HG03342 (cell line): ENCODE data around the gene CSK.
"Not testable (repeated sequence)": the region's sequence is repeated elsewhere in the genome, so short reads cannot be mapped to it uniquely, and the experiment has no call there.

Experiments used
- ATAC-seq: cut with Tn5 transposase; IDR thresholded peaks from one replicate; pipeline ENCODE4 v1.9.1; 2021; ENCODE audit warnings: mild to moderate bottlenecking, moderate library complexity; ENCODE audit not compliant: unreplicated experiment

CSK gene

DNA sequence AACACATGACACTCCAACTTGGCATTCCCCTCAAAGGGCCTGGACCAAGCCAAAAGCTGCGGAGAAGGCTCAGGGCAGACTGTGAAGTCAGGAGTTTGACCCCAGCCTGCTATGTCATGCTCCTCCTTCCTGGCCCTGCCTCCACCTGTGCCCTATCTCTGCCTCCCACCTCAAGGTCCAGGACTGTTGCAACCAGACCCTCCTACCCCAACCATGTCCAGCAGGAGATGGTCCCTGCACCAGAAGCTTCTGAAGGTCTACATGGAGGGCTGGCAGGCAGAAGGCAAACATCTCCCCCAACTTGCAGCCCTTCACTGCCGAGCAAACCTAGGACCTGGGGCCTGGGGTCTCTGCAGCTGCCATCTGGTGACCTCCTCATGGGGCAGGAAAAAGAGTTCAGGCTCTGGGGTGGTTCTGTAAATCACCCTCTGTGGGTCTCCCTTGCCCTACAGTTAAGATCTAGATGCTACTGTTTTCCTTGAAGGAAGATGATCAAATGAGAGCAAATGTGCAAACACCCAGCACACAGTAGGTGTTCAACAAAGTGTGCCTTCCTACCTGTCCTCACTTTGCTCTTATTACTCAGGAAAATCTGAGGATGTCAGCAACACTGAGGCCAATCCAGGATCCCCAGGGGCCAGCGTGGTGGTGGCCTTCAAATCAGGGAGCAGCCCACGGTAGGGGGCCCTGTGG is 11.5 kb upstream of the CSK start:
- ATAC-seq: no peak

DNA sequence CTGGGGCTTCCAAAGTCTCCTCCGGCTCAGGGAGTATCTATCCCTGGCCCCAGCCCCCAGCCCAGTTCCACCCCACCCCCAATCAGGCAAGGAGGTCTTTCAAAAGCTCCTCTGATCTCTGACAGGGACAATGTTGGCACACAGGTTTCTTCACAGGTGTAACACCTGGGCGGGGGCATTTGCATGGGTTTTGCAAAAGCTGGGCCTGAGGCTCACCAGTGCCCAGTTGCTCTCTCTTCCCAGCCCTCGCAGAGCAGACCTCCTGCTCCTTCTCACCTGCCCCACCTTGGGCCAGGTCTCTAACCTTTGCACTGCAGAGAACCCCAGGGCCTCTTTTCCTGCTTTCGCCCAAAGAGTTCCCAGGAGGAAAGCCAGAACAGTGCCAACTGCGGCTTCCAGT is 8.6 kb upstream of the CSK start:
- ATAC-seq: no peak

DNA sequence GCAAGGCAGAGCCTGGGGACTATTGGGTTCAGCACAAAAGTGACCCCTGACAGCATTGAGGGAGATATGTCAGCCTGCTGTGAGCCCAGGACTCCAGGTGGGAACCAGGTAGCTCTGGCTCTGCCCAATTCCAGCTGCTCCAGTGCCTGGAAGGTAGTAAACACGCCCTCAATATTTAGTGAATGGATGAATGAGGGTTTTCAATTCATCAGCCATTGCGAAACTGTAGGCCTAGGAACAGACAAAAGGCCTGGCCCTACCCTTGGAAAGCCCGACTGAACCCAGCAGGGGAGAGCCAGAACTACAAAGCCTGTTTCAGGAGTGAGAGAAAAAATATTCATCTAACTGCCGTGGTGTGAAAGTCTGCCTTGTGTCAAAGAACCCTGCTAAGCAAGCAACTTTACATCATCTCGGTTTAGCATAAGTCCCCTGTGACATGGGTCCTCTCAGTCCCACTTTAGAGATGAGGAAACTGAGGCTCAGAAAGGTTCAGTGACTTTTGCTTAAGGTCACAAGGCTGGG is 8.1 kb upstream of the CSK start:
- no peak for ATAC-seq

DNA sequence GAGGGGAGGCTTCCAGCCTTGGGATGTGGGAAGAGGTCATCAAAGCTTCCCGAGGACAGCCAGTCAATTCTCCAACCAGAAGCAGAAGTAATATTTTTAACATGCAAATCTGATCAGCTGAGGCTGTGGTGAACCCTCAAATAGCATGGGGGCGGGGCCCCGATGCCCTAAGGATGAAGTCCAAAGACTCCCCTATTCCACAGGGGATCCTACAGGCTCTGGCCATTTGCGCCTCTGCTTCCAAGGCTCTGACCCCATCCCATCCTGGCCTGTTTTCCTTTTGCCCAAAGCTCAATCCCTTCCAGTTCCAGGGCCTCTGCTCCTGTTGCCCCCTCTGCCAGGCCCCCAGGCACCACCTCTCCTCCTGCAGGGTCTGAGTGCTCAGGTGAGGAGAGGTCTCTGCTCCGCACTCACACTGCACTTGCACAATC is 6.7 kb upstream of the CSK start:
- no peak for ATAC-seq

DNA sequence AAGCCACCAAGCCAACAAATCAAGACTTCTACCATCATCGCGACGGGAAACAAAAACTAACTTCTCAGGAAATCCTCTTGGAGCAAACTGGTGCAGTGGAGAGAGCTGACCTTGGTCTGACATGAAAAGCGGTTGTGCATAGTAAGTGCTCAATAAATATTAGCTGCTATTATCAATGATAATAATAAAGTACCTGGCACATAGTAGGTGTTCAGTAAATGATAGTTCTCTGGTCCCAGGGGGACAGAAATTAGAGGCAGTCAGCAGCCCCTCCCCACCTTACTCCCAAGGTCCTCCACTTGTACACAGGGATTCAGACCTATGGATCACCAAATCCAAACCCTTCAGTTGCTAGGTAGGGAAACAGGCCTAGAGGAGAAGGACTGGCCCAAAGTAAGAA is 6.0 kb upstream of the CSK start:
- no peak for ATAC-seq

DNA sequence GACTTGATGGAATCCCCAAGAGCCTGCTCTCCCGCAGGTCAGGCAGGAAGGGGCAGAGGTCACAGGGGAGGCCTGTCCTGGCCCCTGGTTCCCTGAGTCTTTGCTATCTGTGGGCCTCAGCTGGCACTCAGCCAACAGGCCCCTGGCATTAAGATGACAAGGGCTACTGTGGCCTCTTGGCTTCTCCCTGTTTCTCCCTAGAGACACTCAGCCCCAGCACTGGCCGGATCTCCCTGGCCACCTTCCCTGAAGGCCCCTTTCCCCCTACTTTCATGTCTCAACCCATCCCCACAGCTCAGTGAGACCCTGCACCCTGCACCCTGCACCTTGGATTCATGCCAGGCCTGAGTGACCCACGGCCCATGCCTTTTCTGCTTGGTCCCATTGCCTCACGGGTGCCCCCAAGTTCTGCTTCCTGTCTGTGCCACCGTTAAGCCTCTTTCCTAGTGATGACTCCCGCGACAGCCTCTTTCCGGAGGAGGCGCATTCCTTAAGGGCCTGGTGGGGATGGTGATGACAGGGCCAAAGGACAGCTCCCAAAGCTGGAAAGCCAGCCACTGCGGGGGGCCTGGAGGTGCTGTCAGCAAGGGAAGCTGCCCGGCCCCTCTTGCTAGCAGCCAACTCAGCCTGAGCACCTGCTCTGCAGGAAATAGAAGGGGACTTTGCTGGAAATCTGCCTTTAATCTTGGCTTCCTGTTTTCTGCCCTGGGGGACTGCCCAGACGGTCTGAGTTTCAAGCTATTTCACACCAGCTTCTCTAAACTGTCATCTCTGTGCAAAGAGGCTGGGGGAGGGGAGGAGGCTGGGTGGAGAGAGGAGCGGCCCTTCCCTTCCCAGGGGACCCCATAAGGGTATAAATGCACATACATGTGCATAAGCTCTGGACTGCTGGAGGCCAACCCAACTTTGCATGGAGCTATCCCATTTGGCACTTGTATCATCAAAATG is 4.8 kb upstream of the CSK start:
- no peak for ATAC-seq

DNA sequence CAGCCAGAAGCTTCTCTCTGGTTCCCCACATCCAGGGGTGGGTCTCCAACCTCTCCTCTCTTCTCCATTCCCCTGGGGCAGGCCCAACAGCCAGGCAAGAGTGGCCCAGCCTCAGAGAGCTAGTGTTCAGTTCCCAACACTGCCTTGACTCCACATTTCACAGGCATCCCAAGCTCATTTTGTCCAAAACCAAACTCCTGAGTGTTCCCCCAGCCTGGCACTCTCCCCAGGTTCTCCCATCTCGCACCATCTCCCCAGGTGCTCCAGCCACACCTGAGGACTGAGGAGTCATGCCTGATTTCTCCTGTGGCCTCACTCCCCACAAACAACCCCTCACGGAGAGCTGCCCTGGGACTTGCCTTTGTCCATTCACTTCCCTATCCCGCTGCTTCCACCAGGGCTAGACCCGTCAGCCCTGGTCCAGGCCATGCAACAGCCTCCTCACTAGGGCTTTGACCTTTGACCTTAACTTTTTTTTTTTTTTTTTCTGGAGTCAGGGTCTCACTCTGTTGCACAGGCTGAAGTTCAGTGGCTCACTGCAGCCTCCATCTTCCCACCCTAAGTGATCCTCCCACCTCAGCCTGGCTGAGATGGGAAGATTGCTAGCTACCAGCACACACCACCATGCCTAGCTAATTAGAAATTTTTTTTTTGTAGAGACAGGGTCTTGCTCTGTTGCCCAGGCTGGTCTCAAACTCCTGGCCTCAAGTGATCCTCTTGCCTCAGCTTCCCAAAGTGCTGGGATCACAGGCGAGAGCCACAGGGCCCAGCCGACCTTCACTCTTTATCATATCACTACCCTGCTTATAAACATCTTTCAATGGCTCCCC is 3.9 kb upstream of the CSK start:
- no peak for ATAC-seq

DNA sequence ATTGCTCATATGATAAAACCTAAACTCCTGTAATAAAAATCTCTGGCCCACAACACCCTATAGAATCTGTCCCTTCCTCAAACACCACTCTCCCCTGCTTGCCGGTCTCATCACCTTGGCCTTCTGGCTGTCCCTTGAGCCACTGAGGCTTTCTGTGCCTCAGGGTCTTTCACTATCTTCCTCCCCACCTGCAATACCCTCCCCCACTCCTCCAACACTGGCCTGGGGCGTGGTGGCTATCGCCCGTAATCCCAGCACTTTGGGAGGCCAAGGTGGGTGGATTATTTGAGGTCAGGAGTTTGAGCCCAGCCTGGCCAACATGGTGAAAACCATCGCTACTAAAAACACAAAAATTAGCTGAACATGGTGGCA is 3.3 kb upstream of the CSK start:
- ATAC-seq: no peak

DNA sequence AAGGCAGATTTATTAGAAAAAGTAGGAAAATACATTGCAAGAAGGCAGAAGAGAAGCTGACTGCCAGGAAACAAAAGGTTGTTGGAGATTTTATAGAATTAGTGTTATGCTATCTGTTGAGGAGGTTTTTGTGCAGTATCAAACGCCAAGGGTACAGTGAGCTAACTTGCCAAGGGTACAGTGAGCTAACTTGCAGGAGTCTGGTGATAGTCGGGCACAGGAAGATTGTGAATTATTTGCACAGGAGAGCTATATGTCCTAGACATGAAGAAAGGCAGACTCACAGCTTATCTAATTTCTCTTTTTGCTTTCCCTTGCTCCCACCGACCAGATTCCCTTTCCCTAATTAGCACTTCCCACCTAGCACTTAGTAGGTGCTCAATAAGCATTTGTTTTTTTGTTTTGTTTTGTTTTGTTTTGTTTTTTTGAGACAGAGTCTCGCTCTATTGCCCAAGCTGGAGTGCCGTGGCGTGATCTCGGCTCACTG is 2.7 kb upstream of the CSK start:
- ATAC-seq: no peak

DNA sequence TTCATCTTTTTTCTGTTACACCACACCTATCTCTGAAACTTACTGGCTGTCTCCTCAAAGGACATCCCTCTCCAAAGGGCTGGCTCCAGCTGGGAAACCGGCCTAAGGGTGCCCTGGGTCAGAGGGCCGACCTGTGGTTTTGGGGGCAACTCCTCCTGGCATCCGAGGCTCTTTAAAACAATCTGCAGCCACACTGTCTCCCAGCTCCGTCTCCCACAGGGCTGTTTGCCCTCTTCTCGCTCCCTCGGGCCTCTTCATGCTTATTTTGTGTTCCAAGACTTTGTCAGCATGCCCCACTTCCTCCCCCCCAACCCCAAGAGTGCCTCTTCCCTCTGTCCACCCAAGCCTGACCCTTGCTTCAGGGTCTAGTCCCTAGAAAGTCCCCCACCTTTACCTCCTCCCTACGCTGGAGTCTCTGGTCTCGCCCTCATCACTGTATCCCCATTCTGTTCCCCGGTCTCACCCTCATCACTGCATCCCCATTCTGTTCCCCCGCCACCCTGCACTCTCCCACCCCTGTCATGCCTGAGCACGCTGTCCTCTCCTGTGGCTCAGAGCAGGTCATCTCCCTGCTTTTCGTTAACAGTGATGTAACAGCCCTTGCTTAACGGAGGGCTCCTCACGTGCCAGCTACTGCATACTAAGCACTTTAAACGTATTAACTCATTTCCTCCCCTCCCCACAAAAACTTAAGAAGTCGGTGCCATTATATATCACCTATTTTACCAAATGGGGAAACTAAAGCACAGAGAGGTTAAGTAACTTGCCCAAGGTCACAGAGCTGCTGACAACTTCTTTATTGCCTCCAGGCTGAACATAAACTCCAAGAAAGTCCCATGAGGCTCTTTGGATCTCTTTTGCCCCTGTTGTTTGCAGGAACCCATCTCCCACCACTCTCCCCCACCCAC is 1.1 kb upstream of the CSK start:
- no peak for ATAC-seq

DNA sequence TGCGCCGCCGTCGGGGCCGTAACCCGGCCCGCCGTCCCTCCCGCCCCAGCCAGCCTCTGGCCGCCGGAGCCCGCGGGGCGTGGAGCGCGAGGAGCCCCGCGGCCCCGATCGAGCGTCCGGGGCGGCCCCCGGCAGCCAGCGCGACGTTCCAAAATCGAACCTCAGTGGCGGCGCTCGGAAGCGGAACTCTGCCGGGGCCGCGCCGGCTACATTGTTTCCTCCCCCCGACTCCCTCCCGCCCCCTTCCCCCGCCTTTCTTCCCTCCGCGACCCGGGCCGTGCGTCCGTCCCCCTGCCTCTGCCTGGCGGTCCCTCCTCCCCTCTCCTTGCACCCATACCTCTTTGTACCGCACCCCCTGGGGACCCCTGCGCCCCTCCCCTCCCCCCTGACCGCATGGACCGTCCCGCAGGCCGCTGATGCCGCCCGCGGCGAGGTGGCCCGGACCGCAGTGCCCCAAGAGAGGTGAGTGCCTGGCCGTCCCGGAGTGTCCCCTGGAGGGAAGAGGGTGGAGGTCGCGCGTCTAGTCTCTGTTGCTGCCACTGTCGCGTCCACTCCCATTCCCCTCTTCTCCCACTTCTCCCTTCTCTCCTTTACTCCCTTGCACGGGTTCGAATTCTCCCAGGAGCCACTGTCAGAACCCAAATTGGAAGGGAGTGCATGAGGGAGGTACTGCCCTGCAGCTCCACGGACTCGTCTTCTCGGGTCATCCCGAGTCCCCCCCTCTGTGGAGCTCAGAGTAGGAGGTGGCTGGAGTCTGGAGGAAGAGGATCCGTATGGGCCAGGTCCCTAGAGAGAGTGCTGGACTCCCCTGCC is 585 bp downstream of the CSK start:
- ATAC-seq: no peak

DNA sequence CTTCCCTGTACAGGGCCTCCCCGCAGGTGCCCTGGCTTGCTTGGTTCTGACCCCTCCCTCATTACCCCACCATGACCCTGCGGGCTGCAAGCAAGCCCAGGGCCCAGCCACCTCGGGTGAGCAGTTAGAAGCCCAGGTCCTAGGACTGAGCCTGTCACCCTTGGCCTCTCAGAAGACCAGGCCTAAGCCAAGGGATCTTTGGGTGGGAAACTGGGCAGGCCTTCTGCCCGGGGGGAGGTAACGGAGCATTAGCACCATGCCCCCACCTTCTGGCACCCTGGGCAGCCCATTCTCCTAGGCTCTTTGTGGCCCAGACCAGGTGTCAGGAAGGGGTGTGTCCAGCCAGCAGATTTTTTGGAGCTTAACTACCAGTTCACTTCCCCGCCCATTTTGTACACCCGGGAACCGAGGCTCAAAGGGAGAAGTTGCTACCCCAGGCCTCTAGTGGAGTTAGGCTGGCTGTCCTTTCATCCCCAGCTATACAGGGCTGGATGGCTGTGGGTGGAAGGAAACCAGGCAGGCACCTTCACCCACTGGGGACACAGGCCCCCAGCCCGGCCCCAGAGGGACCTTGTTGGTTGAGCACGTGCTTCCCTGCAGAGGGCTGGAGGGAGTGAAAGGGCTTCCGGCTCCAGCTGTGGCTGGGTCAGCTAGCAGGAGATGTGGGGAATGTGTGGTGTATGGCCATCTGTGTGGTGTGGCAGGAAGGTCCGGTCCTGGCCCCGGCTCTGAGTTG is 1.4 kb downstream of the CSK start:
- ATAC-seq: no peak

DNA sequence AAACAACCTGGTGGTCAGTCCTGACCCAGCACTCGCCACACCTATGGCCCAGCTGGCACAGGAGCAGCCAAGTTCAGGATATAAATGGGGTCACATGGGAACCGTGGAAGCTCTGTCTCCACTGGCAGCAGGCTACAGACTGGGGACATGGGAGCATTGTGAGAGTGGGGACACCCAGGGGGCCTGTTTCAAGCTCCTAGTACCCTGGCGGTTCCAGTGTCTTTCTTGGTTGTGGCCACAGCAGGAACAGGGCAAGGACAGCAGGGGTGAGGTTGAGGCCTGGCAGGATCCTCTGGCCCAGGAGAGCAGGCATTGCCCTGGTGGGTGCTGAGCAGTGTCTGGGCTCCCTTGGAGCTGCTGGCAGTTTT is 1.9 kb downstream of the CSK start:
- ATAC-seq: no peak

DNA sequence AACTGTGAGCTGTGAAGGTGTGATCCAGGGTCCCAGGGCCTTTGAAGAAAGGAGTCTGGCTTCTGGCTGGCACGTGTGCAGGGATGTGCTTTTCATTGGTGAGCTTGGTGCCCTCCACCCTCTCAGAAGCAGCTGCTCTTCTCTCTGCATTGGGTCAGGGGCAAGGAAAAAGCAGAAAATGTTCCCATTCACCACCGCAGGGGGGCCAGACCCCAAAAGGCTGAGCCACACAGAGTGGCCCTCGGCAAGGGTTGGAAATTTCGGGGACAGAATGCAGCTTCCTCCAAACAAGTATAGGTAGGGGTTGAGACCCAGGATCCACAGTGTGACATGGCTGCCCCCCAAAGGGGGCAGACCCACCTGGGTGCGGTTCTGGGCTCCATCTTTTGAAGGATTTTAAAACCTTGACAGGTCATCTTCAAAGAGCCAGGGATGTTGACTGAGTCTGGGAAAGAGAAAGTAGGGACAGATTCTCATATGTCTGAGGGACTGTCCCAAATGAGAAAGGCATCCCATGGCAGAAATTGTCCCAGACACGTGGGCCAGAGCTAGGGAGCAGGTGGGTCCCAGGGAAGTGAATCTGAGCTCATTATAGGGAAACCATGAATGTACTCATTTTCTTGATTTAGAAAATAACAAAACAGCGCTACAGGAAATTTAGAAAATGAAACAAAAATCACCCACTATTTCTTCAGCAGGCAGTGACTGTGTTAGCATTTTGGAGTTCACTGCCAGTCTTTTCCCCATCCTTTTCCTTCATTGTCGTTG is 2.7 kb downstream of the CSK start:
- no peak for ATAC-seq

DNA sequence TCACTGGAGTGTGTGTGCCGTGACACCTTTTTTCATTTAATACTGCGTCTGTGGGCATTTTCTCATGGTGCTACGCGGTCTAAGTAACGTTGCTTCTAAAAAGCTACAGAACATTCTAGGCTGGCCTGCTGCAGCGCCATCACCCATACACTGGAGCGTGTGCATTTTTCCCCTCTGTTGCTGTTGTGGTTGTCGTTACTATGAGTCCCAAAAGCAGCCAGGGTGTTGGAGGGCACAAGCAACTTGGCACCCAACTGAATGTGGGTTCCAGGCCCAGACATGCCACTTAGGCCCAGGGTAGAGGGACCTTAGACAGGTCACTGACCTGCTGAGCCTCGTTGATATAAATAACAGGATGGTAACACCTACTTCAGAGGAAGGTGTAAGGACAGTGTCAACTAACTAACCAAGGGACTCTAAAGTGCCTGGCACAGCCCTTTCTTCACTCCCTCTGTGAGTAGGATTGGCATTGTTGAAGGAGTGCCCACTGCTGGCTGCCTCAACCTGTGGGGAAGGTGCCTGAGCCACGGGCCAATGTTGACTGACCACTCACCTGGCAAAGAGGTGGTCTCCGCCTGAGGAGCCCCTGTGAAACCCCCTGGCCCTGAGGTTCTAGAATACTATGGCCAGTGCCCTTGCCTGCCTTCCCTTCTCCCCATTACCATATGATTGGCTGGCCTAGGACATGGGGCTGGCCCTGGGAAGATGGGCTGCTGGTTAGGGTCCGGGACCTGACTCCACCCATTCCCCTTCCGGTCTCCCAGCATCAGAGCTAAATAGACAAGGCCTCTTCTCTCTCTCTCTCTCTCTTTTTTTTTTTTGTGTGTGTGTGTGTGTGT is 3.5 kb downstream of the CSK start:
- ATAC-seq: no peak

DNA sequence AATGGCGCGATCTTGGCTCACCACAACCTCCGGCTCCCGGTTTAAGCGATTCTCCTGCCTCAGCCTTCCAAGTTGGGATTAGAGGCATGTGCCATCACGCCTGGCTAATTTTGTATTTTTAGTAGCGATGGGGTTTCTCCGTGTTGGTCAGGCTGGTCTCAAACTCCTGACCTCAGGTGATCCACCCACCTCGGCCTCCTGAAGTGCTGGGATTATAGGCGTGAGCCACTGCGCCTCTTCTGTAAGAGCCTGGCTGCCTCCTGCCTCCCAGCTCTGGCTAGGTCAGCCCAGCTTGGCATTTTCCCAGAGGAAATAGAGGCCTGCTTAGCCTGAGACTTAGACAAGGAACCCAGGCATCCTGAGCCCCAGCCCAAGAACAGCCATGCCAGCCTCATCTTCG is 4.2 kb downstream of the CSK start:
- ATAC-seq: not testable (repeated sequence)
